CD4-positive, alpha-beta T cell treated with Interleukin-15 for 1 hour (primary cell): ENCODE results near the gene DEPP1.

ENCODE experiments used
- DNase-seq: peaks from one replicate; pipeline ENCODE4 v3.0.0-alpha.2; 2020

The DEPP1 gene

GRCh38 chr10:44978213-44978569 is 418 bp downstream of the DEPP1 start:
- no peak for DNase-seq

GRCh38 chr10:44977287-44978212 is 1.1 kb downstream of the DEPP1 start:
- peak; percentile 9 for DNase-seq

- DNase-seq: peak; percentile 6
Measured at GRCh38 chr10:44976352-44977198, 2.0 kb downstream of the DEPP1 start.

- no peak for DNase-seq
Measured at GRCh38 chr10:44975431-44976331, 2.9 kb downstream of the DEPP1 start.

- peak; percentile 68 for DNase-seq
Measured at GRCh38 chr10:44974628-44975430, 3.8 kb downstream of the DEPP1 start.

- DNase-seq: no peak
Measured at GRCh38 chr10:44974082-44974627, 4.5 kb downstream of the DEPP1 start.

DNA sequence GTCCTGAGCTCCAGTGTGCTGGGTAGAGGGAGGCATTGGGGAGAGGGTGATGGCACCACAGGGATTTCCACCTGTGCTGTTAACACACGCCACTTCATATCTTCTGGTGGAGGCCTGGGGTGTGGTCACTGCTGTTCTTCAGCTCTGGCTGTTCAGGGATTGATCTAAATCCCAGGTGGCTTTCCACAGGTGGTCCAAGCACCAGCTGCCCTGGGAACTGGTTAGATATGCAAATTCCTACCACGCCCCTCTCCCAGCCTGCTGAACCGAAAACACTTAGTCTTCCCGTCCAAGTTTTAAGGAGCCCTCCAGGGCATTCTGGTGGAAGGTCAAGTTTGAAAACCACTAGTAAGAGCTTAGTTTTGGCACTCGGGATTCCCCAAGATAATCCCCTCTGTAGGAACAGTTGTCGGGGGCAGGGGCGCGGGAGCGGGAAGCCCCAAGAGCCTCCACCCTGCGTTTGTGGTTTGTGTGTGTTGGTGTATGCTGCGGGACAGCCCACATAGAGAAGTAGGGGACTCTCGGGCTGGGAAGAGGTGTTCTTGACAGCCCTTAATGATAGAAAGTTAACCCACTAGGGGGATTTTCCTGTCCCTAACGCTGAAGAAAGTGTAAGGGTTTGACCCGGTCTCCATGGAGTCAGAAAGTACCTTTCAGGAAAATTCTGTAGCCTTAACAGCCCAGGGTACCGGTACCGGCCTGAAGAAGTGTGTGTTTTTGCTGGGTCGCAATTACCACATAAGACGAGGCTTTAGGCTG is 5.1 kb downstream of the DEPP1 start:
- no peak for DNase-seq

DNA sequence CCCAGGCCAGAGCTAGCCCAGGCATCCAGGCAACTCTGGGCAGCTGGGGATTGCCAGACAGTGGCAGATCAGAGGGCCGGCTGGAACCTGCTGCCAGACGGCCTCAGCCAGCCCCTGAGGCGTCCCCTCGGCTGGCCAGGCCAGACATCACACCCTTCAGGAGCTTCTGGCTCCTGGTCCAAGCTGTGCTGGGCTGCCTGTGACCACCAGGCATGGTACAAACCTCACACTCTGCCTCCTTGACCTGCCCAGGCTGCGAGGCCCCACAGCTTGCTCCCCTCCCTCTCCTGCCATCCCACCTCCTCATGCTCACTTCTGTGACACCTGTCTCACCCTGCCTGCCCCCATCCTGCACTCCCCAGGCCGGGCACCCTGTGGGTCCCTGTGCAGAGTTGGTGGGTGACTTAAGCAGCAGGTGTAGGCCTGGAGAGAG is 5.7 kb downstream of the DEPP1 start:
- DNase-seq: no peak

DNA sequence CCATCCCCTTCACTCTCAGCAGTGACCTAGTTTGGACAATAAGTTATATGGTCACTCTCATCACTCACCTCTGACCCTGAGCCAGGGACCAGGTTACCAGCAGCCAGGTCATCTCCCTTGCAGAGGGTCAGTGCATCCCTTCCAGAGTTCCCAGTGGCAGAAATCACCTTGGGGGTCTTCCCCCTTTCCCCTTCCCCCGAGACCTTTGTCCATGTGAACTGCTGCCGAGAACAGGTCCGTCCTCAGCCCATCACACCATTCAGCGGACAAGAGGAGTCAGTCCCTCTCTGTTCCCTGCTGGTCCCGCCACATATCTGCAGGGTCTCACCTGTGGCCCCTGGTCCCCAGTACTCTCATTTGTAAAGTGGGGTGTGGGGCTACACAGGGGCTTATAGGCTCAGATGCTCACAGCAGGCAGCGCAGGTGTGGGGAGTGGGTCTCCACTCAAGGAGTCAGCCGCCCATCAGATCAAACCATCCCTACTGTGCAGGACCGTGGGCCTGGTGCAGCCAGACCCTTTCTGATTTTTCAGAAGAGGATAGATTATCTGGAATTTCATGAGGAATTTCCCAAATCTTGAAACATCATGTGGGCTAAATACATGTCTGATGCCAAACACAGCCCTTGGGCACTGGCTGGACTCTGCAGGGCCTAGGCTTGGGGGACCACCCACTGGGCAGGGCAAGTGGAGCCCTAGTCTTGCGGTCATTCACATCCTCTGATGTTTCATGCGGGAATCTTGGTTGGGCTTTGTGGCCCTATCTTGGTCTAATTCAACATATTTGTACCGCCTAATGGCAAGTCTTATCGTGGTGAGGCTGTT is 6.5 kb downstream of the DEPP1 start:
- no peak for DNase-seq

- no peak for DNase-seq
Measured at GRCh38 chr10:44971434-44971833, 7.2 kb downstream of the DEPP1 start.

DNA sequence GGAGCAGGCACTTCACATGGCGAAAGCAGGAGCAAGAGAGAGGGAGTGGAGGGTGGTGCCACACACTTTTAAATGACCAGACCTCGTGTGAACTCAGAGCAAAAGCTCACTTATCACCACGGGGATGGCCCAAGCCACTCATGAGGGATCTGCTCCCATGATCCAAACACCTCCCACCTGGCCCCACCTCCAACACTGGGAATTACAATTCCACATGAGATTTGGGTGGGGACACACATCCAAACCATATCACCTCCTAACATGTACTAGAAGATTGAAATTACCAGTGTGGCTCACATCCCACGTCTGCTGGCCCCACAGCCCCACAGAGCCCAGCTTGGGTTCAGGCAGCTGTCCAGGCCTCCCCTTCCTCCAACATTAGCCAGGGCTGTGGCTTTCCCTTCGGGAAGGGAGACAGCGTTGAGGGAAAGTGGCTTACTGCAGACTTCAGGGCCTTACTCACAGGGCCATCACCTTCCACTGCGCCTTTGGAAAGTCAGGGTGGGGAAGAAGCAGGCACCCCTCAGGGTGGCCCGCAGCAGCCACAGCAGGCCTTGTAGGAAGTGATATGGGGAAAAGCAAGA is 7.7 kb downstream of the DEPP1 start:
- no peak for DNase-seq

GRCh38 chr10:44969854-44970253 is 8.8 kb downstream of the DEPP1 start:
- peak; percentile 6 for DNase-seq

DNA sequence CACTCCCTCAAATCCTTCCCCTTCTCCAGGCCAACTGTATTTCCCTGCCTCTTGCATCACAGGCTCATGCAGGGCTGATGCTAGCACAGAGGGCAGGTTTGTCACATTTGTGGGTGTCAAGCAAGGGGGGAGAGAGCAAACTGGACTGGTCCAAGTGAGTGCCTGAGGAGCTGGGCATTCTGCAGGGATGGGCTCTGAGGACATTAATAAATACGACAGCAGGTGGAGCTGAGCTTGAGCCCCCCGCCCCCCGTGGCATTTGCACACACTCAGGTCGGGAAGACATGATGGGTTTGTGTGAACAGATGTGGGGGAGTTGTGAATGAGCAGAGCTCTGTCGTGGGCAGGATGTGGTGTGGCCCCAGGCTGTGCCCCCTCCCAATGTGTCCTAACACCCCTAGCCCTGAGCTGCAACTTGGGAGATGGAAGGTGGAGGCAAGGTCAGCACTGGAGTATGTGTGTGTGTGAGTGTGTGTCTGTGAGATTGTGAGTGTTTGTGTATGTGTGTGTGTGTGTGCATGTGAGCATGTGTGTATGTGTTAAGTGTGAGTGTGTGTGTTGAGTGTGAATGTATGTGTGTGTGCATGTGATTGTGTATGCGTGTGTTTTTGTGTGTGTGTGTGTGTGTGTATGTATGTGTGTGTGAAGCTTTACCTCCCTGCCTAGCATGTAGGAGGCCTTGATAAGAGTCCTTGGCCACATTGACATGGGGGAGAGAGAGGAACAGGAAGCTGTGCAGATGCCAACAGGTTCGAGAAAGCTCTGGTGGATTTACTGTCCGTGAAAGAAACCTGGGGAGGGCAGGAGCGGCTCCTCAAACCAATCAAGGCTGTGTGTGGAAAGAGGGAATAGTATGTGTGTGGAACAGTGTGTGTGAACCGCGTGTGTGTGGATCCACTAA is 9.9 kb downstream of the DEPP1 start:
- peak; percentile 27 for DNase-seq

- DNase-seq: peak; percentile 69
Measured at GRCh38 chr10:44968091-44968490, 10.5 kb downstream of the DEPP1 start.

DNA sequence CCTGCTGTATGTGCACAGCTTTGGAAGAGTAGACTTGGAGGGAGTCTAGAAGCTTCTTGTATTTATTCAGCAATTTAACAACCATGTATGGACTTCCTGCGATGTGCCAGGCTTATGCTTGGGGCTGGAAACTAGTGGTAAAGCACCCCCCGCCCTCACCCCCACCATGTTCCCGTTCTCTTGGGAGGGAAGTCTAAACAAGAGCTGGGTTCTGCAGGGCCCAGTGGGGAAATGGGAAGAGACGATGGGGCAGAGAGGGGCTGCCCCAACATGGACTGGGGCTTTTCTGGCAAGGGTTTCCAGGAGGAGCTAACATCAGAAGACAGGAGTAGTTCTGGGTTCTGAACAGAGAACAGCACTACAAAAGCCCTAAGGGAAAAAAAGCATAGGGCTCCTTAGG is 11.0 kb downstream of the DEPP1 start:
- peak; percentile 20 for DNase-seq

DNA sequence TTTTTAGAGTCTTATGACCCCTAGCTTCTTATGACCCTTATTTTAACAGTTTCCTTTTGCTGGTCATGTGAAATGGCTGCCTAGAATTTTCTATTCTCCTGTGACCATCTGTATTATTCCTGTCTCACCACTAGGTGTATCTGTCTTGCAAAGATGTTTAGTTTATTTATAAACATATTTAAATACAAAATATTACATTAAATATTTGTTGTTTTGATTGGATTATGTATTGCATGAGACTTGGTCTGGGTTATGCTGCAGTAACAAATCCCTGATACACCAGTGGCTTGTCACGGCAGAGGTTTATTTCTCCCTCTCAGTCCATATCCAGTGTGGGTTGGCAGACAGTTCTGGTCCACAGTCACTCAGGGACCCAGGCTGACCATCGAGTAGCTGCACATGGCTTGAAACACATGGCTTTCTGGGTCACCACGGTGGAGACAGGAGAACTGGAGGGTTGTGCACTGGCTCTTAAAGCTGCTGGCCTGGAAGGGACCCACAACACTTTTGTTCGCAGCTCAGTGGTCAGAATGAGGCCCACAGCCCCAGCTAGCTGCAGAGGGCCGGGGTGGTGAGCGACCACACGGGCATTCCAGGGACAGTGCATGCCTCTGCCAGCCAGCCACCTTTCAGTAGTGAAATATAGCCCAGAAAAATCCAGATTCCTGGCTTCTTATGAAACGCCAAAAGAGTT is 11.6 kb downstream of the DEPP1 start:
- DNase-seq: peak; percentile 8

GRCh38 chr10:44966129-44966815 is 12.3 kb downstream of the DEPP1 start:
- DNase-seq: peak; percentile 16
